ENCODE results near the gene IL1RAPL1.

DNA sequence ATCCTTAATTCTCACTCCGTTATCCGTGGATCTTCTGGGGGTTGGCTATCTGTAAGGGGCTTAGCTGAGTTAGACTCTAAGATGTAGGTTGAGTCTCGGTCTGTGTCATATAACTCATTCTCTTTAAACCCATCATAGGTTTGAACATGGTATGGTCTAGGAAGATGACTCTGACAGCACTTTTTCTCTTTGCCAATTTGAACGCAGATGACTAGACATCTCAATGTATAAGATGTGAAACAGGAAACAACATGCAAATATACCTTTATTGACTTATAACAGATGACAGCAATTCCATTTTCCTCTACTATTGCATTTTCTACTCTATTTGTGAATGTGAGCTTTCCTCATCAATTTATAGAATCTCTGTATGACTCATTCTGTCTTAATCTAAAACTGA lies 993.3 kb downstream of the IL1RAPL1 start:
- TF ChIP-seq, protein P1, sequence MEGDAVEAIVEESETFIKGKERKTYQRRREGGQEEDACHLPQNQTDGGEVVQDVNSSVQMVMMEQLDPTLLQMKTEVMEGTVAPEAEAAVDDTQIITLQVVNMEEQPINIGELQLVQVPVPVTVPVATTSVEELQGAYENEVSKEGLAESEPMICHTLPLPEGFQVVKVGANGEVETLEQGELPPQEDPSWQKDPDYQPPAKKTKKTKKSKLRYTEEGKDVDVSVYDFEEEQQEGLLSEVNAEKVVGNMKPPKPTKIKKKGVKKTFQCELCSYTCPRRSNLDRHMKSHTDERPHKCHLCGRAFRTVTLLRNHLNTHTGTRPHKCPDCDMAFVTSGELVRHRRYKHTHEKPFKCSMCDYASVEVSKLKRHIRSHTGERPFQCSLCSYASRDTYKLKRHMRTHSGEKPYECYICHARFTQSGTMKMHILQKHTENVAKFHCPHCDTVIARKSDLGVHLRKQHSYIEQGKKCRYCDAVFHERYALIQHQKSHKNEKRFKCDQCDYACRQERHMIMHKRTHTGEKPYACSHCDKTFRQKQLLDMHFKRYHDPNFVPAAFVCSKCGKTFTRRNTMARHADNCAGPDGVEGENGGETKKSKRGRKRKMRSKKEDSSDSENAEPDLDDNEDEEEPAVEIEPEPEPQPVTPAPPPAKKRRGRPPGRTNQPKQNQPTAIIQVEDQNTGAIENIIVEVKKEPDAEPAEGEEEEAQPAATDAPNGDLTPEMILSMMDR (IDR thresholded peaks at IDR 0.05; ENCODE audit: borderline replicate concordance, extremely low read depth, low read length, poor library complexity, severe bottlenecking): no peak
- no peak for TF ChIP-seq EZH2 (IDR thresholded peaks at IDR 0.05; ENCODE audit: borderline replicate concordance, low read depth, low read length, severe bottlenecking)

Data from DND-41 (cell line).